DMS53 treated with DMSO at 0.1 percent for 48 hours (cell line): ENCODE data around the gene UBE4A.
A peak's percentile ranks its signal among the peaks of the same experiment; 100 is the strongest.

ENCODE experiments used
- DNase-seq: peaks from one replicate; lab custom pipeline; 2025; ENCODE audit not compliant: unreplicated experiment; lab: John Stamatoyannopoulos, UW

The UBE4A gene, protein sequence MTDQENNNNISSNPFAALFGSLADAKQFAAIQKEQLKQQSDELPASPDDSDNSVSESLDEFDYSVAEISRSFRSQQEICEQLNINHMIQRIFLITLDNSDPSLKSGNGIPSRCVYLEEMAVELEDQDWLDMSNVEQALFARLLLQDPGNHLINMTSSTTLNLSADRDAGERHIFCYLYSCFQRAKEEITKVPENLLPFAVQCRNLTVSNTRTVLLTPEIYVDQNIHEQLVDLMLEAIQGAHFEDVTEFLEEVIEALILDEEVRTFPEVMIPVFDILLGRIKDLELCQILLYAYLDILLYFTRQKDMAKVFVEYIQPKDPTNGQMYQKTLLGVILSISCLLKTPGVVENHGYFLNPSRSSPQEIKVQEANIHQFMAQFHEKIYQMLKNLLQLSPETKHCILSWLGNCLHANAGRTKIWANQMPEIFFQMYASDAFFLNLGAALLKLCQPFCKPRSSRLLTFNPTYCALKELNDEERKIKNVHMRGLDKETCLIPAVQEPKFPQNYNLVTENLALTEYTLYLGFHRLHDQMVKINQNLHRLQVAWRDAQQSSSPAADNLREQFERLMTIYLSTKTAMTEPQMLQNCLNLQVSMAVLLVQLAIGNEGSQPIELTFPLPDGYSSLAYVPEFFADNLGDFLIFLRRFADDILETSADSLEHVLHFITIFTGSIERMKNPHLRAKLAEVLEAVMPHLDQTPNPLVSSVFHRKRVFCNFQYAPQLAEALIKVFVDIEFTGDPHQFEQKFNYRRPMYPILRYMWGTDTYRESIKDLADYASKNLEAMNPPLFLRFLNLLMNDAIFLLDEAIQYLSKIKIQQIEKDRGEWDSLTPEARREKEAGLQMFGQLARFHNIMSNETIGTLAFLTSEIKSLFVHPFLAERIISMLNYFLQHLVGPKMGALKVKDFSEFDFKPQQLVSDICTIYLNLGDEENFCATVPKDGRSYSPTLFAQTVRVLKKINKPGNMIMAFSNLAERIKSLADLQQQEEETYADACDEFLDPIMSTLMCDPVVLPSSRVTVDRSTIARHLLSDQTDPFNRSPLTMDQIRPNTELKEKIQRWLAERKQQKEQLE

DNA sequence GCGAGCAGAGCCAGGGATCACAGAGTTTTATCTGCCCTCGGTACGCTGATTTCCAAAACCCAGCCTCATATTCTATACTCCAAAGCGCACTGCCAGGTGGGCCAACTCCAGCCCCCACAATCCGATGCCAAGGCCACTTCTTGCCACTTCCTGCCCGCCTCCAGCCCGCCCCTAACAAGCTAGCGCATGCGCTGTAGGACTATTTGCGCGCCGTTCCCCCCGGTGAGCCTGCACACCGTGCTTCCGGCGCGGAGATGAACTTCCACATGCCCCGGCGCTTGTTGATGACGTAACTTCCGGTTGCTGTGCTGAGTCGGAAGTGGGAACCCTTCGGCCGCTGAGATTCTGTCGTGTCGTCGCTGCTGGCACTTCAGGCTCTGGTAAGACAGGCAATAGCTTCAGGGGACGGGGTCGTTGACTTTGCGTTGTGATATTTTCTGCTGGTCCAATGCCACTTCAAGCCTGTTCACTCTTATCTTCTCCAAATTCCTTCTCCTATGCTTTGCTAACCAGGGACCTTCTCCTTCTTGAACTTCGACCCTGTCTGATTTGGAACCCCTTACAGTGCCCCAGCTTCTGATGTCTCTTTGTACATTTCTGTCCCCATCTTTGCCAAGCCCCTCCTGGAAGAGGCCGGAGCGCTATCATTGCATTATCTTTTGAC, at the start of gene UBE4A:
TSS of gene UBE4A (plus strand) at position 306 of the 664 bp plus-strand sequence. CDS start 5,481 bp downstream, outside the sequence.
- DNase-seq = peak; percentile 72

GRCh38 chr11:118310271-118310670, 49.1 kb upstream of the UBE4A start:
- no peak for DNase-seq

DNA sequence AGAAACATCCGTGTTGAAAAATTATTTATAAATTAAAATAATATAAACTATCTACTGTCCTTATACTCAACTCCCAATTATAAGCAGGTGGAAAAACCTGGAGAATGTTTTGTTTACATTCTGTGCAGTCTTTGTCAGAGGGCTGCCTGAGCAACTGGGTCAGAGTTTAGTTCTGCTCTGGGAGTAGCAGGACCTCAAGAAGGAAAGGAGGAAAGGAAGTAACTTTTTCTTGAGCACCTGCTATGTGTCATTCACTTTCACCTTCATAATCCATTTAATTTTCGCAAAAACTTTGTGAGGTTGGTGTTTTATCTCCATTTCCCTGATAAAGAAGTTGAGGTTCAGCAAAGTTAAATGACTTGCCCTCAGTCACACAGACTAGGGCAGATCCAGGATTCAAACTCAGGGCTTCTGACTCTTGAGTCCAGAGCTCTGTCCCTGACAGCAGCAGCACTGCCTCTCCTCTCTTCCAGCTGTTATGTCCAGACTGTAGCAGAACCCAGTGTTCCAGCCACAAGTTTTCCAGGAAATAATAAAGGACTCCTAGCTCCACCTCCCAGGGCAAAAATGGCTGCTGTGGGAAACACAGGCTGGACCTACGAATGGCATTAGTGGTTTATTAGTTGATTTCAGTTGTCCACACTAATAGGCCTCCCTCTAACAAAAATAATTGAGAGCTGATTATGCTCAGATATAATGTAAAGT, 48.5 kb upstream of the UBE4A start:
- DNase-seq = no peak

DNA sequence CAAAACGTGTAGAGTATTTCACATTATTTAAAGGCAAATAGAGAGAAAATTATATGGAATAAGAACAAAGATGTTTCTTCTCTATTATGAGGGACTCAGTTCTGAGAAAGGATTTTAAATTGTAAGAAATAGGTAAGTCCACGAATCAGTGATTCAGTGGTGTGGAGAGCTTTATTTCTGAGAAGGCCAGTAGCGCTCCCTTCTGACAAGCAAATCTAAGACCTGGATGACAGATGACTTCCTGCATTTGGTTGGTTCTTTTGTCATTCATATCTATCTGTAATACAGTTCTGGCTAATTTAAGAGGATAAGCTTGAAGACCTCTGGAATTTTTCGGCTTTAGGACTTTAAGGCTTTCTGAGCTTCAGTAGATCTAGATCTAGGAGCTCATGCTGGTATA, 47.9 kb upstream of the UBE4A start:
- DNase-seq = no peak

DNA sequence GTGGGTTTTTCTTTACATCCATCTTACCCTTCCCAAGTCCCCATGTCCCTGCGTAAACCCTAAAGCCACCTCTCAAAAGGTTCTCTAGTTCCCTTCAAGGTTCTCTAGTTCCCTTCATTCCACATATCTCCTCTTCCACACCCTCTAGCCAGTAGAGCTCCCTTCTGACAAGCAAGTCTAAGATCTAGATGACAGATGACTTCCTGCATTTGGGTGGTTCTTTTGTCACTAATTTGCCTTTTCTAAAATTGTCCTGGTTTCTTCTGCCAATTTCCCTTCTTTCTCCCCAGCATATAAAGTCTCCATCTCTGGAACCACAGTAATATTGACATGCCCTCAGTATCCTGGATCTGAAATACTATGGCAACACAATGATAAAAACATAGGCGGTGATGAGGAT, 47.1 kb upstream of the UBE4A start:
- no peak for DNase-seq

DNA sequence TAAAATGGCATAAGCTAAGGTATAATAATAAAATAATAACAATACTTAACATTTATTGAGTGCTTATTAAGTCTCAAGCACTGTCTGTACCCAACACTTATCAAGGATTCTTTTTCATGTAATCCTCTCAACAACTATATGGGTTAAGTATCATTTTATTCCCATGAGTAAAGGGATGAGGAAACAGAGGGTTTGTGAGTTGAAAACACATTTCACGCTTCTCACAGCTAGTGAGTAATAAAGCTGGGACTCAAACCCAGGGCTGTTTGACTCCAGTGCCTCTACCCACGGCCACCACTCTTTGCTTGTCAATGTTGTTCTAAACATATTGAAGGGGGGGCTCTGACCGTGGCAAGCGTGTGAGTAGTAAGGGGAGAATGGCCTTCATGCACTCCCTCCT, 46.2 kb upstream of the UBE4A start:
- DNase-seq = no peak

DNA sequence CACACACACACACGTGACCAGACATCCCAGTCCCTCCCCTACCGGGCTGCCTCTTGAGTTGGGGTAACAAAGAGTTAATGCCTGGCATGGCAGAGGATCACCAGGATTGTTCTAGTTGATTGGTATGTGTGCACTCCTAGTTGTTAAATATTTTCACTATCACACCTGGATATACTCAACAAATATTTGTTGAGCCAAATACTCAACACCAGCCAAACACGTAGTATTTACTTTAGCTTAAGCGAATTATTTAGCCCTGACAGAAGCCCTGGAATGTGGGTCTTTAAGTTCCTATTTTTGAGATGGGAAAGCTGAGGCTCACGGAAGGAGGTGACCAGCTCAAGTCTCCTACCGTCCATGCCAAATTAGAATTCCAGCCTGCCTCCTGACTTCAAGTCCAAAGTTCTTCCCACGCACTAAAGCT, 44.4 kb upstream of the UBE4A start:
- peak; percentile 79 for DNase-seq

- no peak for DNase-seq
Measured at GRCh38 chr11:118318124-118318523, 41.3 kb upstream of the UBE4A start.

GRCh38 chr11:118318581-118319336, 40.6 kb upstream of the UBE4A start:
- no peak for DNase-seq

GRCh38 chr11:118319337-118319707, 40.1 kb upstream of the UBE4A start:
- DNase-seq = no peak

- no peak for DNase-seq
Measured at GRCh38 chr11:118320515-118320914, 38.9 kb upstream of the UBE4A start.

DNA sequence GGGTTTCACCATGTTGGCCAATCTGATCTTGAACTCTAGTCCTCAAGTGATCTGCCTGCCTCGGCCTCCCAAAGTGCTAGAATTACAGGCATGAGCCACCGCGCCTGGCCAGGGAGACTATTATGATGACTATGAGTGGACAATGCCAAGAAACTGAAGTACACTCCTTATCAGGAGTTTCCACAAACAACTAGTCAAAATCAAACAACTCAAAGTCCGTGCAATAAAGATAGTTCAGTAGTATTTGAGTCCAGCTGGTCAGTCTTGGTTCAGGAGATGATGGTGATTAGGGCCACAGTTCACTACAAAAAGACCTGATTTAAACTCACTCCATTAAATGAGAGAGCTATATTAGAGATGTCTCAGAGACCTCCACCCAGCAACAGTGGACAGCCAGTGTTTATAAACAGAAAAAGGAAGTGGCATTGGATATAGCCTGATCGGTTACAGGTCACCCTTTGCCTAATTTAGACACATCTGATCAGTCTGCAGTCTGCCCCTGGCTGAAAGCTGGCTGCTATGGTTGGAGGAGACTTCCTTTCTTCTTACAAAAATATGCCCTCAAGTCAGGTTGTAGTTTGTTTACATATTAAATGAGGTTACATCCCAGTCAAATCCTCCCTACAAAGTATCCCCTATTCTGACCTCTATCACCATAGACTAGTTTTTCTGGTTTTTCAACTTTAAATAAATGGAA, 37.9 kb upstream of the UBE4A start:
- peak; percentile 47 for DNase-seq

GRCh38 chr11:118322721-118323120, 36.7 kb upstream of the UBE4A start:
- DNase-seq = no peak

- DNase-seq = no peak
Measured at GRCh38 chr11:118325283-118325682, 34.1 kb upstream of the UBE4A start.

GRCh38 chr11:118328745-118329144, 30.7 kb upstream of the UBE4A start:
- DNase-seq = no peak

DNA sequence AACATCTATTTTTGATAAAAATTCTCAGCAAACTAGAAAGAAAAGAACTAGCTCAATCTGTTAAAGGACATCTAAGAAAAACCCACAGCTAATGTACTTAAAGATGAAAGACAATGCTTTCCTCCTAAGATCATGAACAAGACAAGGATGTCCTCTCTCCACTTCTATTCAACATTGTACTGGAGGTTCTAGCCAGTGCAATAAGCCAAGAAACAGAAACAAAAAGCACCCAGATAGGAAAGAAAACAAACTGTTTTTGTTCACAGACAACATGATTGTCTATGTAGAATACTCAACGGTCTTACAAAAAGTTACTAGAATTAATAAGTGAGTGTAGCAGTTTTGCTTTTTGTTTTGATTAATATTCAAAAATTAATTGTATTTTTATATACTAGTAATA, 24.7 kb upstream of the UBE4A start:
- DNase-seq = no peak

DNA sequence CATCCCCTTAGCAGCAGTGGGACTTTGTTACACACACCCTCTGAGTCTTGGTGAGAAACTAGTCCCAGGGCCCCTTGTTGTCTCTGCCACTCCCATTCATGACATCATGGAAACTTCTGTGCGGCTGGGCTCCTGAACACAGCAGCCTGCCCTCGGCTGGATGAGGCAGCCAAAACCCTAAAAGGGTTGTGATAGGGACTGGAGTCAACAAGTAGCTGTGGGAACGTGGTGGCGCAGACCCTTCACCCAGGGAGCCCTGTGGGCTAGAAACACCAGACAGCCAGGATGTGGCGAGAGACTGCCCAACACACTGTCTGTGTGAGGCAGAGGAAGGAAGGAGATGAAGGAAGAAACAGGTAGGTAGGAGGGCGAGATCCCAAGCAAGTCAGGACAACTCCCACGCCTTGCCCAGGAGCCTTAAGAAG, 20.8 kb upstream of the UBE4A start:
- DNase-seq = no peak

DNA sequence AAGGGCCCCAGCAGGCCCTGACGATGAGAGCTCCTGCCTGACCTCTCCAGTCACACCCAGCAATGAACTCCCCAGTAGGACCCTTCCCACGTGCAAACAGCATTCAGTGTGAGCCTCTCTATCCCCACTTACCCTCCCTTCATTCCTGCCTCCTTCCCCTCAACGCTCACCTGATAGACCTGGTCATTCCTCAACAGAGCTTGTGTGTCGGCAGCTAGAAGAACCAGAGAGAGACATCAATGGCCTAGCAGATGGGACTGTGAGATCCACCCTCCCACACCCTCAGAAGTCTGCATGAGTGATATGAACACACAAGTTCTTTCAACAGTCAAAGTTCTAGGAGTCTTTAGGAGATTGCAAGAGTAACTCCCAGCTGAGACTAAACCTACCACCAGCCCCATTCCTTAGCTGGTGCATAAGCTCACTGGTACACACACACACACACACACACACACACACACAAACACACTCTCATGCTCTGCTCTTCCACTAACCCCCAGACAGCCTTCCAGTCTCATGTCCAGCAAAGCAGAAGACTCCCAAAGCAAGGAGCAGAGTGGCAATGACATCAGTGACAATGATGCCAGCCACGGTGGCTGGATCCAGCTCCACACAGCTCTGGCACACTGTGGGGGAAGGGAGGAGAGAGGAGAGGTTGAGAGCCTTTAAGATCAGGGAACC, 20.0 kb upstream of the UBE4A start:
- no peak for DNase-seq

DNA sequence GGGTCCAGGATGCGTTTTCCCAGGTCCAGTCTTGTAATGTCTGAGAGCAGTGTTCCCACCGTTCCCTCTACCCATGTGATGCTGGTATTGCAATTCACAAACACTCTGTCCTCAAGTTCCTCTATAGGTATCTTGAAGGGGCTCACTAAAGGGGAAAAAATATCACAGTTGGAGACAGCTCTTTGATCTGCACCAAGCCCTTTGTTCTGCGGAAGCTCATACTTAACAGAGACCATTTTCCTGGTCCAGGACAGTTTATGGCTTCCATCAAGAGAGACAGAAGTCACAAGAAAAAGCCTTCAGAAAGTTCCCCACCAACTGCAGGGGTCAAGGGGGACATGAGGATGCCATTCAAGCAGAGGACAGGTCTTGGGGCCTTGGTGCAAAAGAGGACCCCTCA, 19.0 kb upstream of the UBE4A start:
- DNase-seq = no peak
